GM23248 (cell line): Measurements from ENCODE around the gene POLDIP2.

Source experiments
- EZH2 ChIP-seq: fragments of 200-600 bp; sonication (generic); IDR thresholded peaks from 2 replicates; pipeline ENCODE4 v1.6.1; 2018; ENCODE audit warnings: antibody characterized with exemption, mild to moderate bottlenecking; ENCODE audit not compliant: insufficient read depth, poor library complexity, severe bottlenecking
- EZH2phosphoT487 ChIP-seq: fragments of 200-600 bp; sonication (generic); IDR thresholded peaks from 2 replicates; pipeline ENCODE4 v1.6.1; 2018; ENCODE audit warnings: antibody characterized with exemption, moderate library complexity, mild to moderate bottlenecking, low read depth; ENCODE audit not compliant: insufficient read depth

DNA sequence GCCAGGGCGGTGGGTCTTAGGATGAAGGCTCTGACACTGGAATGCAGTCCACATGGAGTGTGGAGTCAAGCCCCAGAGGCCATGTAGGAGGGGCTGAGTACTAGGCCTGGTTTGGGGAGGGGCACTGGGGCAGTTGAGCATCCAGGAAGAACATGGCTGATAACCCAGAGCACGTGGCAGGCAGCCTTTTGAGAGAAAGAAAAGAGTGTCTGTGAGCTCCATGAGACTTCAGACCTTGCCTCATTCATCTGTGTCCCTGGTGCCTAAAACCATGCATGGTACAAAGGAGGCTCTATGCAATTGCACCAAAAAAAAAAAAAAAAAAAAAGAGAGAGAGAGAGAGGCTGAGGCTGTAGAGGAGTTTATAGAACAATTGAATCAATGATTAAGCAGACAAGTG lies 34.1 kb upstream of the POLDIP2 start:
- TF ChIP-seq EZH2 (no peak), EZH2phosphoT487 (no peak)
